RPMI7951 (cell line): Measurements from ENCODE around the gene SYP. TPM values are rescaled to one million over a fixed set of nuclear protein-coding genes. Genes with fewer than 3 reads are reported as not detected.

Source experiments
- DNase-seq: peaks from one replicate; pipeline ENCODE4 v3.0.0-alpha.2; 2012; ENCODE audit warnings: low read depth
- total RNA-seq: library from RNA; depleted of rRNA; stranded (reverse); fragments of >200 nt; shearing (Covaris generic); gene quantifications from 2 replicates; pipeline ENCODE4 v1.2.3, GENCODE V29; 2014

Gene SYP
- total RNA-seq, 1 experiment from 2014 or later, result 0.36 TPM

DNA sequence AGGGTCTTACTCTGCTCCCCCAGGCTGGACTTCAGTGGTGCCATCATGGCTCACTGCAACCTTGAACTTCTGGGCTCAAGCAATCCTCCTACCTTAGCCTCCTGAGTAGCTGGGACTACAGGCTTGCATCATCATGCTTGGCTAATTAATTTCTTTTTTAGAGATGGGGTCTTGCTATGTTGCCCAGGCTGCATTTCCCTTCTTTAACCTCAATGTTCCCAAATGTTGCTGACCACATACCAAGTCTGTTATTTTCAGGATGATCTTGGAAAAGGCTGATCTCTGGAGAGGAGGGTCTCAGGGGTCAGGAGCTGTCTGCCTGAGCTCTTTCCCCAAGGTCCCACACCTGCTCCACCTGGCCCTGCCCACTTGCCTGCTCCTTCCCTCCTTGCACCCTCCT, 20.1 kb upstream of the SYP start:
- DNase-seq, result no peak

- no peak for DNase-seq
Observed at GRCh38 chrX:49214996-49215526, 15.1 kb upstream of the SYP start.

DNA sequence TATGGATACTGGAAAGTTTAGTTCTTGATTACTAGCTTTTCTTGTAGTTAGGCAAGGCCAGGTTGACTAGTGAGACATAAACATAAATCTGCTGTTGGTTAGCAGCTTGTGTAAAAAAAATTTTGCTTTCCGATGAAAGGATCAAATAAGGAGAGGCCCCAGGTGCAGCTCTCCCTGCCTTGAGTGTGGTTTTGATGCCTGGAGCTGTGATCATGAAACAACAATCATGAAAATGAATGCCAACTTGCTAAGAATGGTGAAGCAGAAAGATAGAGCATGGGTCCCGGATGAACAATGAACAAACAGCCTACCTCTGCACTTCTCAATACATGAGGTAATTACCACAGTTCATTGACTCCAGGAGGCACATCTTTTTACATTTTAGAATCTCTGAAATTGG, 14.4 kb upstream of the SYP start:
- no peak for DNase-seq

DNA sequence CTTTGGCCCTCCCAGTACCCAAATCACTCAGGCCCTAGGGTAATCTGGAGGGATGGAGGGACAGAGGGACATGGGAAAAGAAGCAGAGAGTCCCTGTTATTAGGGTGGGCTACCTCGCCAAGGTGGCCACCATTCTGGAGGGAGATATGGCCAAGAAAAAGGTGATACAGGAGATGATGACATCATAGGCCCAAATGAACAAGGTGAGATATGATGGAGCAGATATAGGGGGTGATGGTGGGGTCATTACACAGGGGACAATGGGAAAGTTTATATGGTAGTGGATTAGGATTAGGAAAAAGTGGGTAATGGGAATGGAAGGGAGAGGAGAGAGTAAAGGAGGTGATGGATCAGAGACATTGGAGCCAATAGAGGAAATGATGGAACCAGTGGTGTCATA, 12.9 kb upstream of the SYP start:
- DNase-seq, result no peak

DNA sequence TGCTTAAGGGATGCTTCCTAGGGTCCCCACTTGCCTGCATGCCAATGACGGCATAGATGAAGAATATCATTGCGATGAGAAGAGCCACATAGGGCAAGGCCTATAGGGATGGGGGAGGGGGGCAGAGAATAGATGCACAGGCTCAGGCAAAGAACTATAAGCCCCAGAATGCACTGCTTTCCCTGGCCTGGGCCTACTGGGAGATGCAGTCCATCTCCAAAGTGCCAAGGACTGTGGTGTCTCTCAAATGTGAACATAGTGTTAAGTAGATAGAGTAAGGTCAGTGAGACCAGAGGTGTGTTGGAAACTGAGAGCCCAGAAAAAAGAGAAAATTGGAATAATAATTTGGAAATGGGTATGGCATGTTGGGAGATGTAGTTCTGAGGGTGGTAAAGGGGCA, 12.2 kb upstream of the SYP start:
- DNase-seq, result no peak

DNA sequence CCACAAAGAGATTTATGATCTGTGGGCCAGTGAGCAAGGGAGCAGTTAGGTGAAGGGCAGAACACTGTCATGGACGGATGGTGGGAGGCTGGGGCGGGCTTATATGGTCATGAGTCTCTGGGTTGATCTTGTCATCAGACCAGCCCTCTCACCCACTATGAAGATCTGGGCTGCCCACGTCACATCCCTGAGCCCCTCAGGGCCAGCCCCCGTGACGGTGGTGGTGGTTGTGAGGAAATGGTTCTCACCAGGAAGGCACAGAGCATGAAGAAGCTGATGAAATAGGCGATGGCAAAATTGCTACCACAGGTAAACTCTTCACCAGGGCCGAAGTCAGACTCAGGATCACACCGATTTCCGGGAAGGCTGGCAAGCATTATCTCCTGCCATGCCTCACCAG, 11.1 kb upstream of the SYP start:
- no peak for DNase-seq

- no peak for DNase-seq
Observed at GRCh38 chrX:49210406-49210805, 10.4 kb upstream of the SYP start.

DNA sequence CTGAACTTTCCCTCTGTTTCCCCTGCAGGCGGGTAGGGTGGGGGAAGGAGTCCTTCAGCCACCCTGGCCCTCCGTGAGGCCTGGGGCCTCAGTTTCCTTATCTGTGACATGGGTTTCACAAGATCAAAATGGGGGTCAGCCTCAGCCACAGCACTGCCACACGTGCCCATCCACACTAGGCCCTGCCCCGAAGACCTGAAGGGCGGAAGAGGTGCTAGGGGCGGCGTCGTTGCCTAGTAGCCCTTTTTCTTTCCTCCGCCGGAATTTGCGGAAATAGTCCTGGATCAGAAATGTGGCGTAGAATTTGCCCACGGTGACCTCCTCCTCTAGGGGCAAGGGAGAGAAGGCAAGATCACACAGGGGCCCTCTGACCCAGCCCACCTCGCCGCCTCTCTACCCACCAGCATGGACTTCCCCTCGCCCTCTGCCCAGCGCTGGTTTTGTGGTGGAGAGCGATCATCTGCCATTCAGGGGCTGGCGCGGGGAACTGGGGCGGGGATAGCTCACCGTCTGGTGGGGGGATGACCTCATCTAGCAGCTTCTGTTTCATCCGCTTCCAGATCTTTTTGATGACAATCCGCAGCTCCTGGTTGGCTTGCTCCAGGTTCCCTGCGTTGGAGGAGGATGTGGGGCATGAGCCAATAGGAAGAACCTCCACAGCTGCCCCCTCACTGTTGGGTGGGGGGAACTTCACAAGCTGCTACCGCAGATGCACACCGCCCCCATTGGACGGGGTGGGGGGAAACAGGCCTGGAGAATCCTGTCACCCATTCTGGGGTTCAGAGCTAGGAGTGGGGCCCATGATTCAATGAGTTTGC, 9.7 kb upstream of the SYP start:
- DNase-seq, result no peak

- DNase-seq, result no peak
Observed at GRCh38 chrX:49208399-49208798, 8.4 kb upstream of the SYP start.

DNA sequence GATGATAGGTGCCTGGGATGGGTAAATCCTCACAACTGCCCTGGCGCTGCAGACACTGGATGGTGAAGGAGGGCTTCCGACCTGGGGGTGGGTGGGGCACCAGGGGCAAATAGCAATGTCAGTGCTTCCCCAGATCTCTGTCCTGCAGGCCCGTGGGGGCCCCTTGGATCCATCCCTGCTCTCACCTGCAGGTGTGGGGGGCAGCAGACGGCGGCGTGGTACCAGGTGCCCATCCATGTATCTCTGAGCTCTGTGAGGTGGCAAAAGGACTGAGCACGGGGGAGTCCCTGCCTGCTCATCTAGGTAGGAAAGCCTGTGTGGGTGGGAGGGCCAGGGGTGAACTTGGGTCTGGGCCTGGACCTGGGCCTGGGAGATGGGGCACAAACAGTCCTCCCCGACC, 6.5 kb upstream of the SYP start:
- no peak for DNase-seq

DNA sequence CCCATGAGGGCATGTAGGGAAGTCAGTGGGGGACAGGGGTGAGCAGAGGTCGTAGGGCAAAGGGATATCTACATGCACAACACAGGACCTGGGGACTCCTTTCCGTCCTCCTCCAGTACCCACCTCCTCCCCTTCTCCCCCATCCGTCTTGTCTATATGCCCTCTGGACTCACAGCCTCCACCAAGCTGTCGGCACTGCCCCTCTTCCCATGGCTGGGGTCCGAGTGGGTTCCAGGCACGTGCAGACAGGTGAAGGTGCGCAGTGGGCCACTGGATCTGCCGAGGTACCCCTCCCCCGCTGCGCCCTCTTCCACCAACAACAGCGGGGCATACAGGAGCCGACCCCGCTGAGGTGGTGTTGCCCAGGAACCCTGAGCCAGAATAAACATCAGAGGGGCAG, 5.5 kb upstream of the SYP start:
- no peak for DNase-seq

- DNase-seq, result no peak
Observed at GRCh38 chrX:49204709-49205108, 4.7 kb upstream of the SYP start.

DNA sequence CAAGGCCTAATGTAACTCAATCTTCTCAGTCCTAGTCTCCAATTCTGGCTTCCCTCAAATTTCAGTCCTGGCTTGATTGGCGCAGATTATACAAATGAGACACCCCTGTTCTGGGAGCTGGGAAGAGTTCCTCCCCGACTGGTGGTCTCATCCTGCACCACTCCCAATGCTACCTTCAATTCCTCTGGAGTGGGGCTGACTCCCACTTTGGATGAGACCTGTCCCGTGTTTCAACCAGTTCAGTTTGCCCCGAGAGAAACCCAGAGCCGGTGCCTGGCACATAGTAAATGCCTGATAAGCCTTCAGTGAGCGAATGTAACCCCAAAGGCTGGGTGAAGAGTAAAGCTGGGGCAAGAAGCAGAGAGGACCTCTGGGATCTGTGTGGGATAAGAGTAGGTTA, 4.0 kb upstream of the SYP start:
- no peak for DNase-seq

DNA sequence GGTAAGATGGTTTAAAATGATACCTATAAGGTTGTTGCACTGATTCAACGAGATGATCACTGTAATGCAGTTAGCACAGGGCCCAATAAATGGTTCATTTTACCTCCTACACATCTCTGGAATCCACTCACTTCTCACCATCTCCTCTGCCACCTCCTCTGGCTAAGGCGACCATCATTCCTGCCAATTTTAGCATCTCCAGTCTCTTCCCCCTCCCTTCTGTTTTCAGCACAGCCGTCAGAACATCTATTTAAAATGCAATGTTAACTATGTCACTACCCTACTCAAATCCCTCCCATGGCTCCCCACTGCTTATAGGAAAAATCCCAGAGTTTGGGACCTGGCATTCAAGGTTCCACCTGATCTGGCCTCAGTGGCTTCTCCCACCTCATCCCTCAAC, 3.5 kb upstream of the SYP start:
- DNase-seq, result no peak

DNA sequence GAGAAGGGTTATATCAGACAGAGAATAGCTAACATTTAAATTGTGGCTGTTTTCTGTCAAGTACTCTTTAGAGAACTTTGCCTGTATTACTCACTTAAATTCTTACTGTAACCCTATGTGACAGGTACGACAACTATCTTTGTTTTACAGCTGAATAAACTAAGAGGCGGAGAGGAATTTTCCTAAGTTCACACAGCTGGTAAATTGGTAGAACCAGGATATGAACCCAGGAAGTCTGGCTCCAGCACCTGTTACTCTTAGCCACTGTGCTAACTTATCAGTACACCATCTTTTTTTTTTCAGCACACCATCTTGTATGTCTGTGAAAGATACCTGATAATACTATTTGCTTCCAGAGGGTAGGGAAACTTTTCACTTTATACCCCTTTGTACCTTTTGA, 2.0 kb upstream of the SYP start:
- DNase-seq, result no peak

GRCh38 chrX:49199315-49199595, 738 bp downstream of the SYP start:
- DNase-seq, result no peak

DNA sequence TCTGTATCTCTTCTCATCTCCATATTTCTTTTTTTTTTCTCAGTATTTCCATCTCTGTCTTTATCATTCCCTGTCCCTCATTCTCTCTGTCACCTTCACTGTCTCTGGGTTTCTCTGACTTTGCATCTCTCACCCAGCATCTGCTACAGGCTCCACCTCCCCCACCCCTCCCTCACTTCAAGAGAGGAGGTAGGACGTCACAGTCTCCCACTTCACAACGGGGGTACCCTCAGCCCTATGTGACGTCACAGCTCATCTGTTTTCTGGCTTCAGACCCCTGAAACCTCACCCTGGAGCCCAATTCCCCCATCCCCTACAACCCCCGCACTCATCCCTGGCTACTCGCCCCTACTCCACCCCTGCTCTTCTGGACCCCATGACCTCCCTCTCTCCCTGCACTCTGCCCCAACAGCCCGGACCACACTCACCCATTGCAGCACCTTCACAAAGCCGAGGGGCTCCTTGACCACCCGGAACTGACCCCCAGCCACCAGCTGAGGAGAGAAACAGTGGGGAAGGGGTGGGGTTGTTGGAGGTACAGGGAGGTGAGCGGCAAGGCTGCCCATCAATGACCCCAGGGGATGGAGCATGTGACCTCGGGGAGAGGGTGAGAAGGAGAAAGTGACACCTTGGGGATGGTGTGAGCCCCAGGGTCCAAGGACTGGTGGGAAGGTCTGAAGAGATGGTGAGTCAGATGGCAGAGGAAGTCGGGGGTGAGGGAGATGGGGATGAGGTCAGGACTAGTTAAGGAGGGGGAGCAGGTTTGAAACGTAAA, 1.3 kb downstream of the SYP start:
- DNase-seq, result no peak

DNA sequence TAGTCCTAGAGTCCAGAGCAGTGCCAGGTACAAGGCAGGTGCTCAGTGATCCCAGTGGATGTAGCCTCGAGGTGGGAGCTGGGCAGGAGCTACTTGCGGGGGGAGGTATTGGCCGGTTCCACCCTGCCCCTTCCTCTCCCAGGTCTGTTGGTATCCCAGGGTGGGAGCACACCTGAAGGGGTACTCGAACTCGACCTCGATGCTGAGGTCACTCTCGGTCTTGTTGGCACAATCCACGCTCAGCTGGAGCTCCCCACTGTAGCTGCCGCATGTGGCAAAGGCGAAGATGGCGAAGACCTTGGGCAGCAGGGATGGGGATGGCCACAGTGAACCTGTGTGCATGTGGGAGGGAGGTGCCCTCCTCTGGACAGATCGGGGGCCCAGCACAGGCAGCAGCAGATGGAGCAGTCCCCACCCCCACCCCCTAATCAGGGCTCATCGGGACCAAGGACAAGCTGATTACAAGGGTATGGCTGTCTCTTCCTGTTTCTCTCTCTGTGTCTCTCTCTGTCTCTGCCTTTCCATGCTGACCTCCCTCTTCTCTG, 2.4 kb downstream of the SYP start:
- no peak for DNase-seq

GRCh38 chrX:49193542-49193964, 6.4 kb downstream of the SYP start:
- no peak for DNase-seq

DNA sequence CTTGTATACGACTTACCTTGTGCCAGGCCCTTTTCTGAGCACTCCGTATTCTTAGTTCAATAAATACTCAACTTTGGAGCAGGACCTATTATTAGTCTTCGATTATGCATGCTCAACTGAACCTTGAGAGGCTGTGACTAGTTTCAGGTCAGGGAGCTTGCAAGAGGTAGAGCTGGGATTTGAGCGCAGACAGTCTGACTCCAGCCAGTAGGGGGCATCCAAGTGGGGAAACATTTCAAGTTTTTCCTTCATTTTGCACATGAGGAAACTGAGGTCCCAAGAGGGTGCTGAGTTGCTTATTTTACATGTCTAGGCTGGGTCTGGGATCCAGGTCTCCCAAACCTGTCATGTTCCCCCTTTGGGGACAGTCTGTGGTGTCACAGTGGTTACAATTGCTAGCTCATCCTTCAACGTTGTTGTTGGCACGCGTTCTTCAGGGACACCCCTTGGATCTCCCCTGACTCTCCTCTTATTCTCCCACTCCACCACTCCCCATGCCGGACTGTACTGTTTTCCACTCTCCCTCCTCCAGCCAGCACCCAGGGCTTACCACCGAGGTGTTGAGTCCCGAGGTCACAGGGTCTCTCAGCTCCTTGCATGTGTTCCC, 7.2 kb downstream of the SYP start:
- DNase-seq, result peak; percentile 31

GRCh38 chrX:49191574-49192011, 8.4 kb downstream of the SYP start:
- no peak for DNase-seq

DNA sequence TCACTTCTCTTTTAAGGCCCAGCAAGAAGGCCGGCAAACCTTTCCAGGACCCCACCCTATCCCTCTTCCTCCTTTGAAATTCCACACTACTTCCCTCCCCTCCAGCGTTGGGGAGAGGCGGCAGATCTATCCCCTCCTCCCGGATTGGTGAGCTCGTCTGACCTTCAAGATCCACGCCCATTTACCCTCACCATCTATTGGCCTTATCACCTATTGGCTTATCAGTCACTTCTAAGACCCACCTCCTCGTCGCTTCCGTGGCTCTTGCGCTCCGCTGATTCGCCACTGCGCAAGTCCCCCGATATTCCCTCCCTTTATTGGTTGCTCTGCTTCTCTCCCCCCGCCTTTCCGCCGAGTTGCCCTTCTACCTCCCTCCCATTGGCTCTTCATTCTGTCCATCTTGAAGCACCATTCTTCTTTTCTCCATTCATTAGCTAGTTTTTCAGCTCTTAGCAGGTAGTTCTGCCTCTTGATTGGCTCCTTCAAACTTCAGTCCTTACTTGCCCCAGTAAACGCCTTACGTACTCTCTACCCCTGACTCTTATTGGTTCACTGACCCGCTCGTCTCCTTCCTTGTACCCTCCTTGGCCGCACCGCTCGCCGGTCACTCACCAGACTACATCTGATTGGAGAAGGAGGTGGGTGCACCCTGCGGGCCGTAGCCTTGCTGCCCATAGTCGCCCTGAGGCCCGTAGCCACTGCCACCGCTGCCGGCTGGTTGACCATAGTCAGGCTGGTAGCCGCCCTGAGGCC, 9.0 kb downstream of the SYP start:
- DNase-seq, result peak; percentile 100
